Astrocyte of the spinal cord (primary cell): ENCODE measurements around the gene PIK3R3.

Experiments
- DNase-seq: peaks from one replicate; pipeline ENCODE4 v3.0.0; 2011; ENCODE audit warnings: low read depth, low spot score
- H3K4me3 ChIP-seq: 2 replicates; pipeline ENCODE4 v1.5.1; 2011; ENCODE audit warnings: low read depth, mild to moderate bottlenecking, low read length, moderate library complexity
- CTCF ChIP-seq: IDR thresholded peaks from 2 replicates; pipeline ENCODE4 v1.5.1; 2012; ENCODE audit warnings: low read depth, mild to moderate bottlenecking, low read length, inconsistent platforms
- in situ Hi-C: cut with HindIII; loops from 2 replicates; pipeline ENCODE4 v1.10.0; 2017; ENCODE audit warnings: low sequenced_read_pairs

PIK3R3 gene

GRCh38 chr1:46002551-46003150 lies 129.8 kb downstream of the PIK3R3 start:
- no peak overlapping the region for H3K4me3 ChIP-seq
- DNase-seq, result no peak
- in situ Hi-C loops, result no loop called here
- no peak for TF ChIP-seq CTCF

- in situ Hi-C loops, result no loop called here
- H3K4me3 ChIP-seq, result no peak overlapping the region
- no peak for DNase-seq
- no peak for TF ChIP-seq CTCF
These were observed 131.2 kb downstream of the PIK3R3 start for GRCh38 chr1:46001081-46001785.

- TF ChIP-seq CTCF, result no peak
- H3K4me3 ChIP-seq, result no peak overlapping the region
- no peak for DNase-seq
- in situ Hi-C loops, result no loop called here
These were observed 132.9 kb downstream of the PIK3R3 start for GRCh38 chr1:45999507-45999906.

GRCh38 chr1:45998020-45998617 lies 134.3 kb downstream of the PIK3R3 start:
- in situ Hi-C loops, result no loop called here
- H3K4me3 ChIP-seq, result no peak overlapping the region
- no peak for DNase-seq
- no peak for TF ChIP-seq CTCF

GRCh38 chr1:45995298-45995697 lies 137.1 kb downstream of the PIK3R3 start:
- in situ Hi-C loops, result no loop called here

GRCh38 chr1:45994423-45994822 lies 138.0 kb downstream of the PIK3R3 start:
- no peak for TF ChIP-seq CTCF
- H3K4me3 ChIP-seq, result no peak overlapping the region
- no peak for DNase-seq
- in situ Hi-C loops, result no loop called here

More at GRCh38 chr1:45995298-45995697, 137.1 kb downstream of the PIK3R3 start:
- peak; percentile 30 for DNase-seq
- H3K4me3 ChIP-seq, result no peak overlapping the region
- no peak for TF ChIP-seq CTCF
